22Rv1 (cell line): ENCODE results near the gene IQCH.

Experiments
- H3K27ac ChIP-seq: fragments of 450-650 bp; 2 replicates; pipeline ENCODE4 v1.5.1; 2017
- ZFX ChIP-seq: fragments of 450-650 bp; IDR thresholded peaks from 2 replicates; pipeline ENCODE4 v1.6.1; 2017; ENCODE audit warnings: antibody characterized with exemption, borderline replicate concordance
- TF ChIP-seq, protein P1 (sequence below): fragments of 450-650 bp; IDR thresholded peaks from 2 replicates; pipeline ENCODE4 v1.5.1; 2017; ENCODE audit warnings: mild to moderate bottlenecking

The IQCH gene

GRCh38 chr15:67521029-67521782 lies 266.6 kb downstream of the IQCH start, which contains the start of gene C15orf61:
C15orf61 (plus strand) TSS chr15:67521131; CDS start chr15:67521249, 118 bp downstream.
- TF ChIP-seq ZFX: no peak
- TF ChIP-seq, protein P1, sequence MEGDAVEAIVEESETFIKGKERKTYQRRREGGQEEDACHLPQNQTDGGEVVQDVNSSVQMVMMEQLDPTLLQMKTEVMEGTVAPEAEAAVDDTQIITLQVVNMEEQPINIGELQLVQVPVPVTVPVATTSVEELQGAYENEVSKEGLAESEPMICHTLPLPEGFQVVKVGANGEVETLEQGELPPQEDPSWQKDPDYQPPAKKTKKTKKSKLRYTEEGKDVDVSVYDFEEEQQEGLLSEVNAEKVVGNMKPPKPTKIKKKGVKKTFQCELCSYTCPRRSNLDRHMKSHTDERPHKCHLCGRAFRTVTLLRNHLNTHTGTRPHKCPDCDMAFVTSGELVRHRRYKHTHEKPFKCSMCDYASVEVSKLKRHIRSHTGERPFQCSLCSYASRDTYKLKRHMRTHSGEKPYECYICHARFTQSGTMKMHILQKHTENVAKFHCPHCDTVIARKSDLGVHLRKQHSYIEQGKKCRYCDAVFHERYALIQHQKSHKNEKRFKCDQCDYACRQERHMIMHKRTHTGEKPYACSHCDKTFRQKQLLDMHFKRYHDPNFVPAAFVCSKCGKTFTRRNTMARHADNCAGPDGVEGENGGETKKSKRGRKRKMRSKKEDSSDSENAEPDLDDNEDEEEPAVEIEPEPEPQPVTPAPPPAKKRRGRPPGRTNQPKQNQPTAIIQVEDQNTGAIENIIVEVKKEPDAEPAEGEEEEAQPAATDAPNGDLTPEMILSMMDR: peak; percentile 39
- H3K27ac ChIP-seq: peak within 1 kb of the TSS; percentile 84

GRCh38 chr15:67521783-67522568 lies 267.4 kb downstream of the IQCH start:
- TF ChIP-seq ZFX: no peak
- TF ChIP-seq, protein P1: no peak
- H3K27ac ChIP-seq: peak overlapping the region; percentile 84

- no peak overlapping the region for H3K27ac ChIP-seq
- TF ChIP-seq, protein P1: no peak
- no peak for TF ChIP-seq ZFX
Observed at GRCh38 chr15:67523330-67523729, 268.7 kb downstream of the IQCH start.

DNA sequence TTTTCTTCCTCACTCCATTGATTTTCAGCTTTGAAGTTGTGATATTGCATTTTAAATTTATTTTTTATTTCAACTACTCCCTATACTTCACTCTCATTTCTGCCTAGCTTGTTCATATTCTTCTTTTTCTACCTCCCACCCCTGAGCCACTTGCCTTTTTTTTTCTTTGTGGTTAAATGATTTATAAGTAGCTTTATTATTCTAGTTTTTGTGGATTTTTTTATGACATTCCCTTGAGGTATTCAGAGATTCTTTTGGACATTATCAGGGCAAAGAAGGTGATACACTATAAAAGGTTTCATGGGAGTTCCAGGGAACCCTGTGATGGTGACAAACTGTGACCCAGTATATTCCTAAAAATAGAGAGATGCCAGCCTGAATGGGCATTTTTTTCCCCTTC lies 269.6 kb downstream of the IQCH start:
- no peak overlapping the region for H3K27ac ChIP-seq
- no peak for TF ChIP-seq ZFX

GRCh38 chr15:67528513-67528912 lies 273.9 kb downstream of the IQCH start:
- TF ChIP-seq, protein P1: no peak
- TF ChIP-seq ZFX: no peak
- H3K27ac ChIP-seq: no peak overlapping the region

DNA sequence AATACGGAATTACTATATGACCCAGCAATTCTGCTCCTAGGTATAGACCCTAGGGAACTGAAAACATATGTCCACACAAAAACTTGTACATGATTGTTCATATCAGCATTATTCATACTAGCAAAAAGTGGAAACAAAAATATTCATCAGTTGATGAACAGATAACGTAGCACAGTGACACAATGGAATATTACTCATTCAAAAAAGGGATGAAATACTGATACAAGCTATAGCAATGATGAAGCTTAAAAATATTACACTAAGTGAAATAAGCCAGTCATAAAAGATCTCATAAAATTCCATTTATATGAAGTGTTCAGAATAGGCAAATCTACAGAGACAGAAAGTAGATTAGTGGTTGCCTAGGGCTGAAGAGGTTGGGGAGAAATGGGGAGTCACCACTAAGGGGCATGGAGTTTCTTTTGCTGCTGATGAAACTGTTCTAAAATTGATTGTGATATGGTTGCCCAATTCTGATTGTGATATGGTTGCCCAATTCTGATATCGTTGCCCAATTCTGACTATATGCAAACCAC lies 276.9 kb downstream of the IQCH start:
- no peak overlapping the region for H3K27ac ChIP-seq
- TF ChIP-seq, protein P1: no peak
- TF ChIP-seq ZFX: no peak

- no peak overlapping the region for H3K27ac ChIP-seq
- TF ChIP-seq ZFX: no peak
- TF ChIP-seq, protein P1: no peak
Observed at GRCh38 chr15:67533873-67534272, 279.3 kb downstream of the IQCH start.
